NB4 (cell line): ENCODE measurements around the gene CNOT6L.

Source experiments
- DNase-seq: peaks from one replicate; pipeline ENCODE4 v3.0.0; 2010; ENCODE audit warnings: low read depth
- H3K4me3 ChIP-seq: one replicate; pipeline ENCODE4 v1.5.1; 2011; ENCODE audit warnings: mild to moderate bottlenecking, low read depth, low read length, moderate library complexity
- MYC ChIP-seq: IDR thresholded peaks from 2 replicates; pipeline ENCODE4 v1.6.1; 2011; ENCODE audit warnings: low read depth, low read length
- POLR2A ChIP-seq: IDR thresholded peaks from 2 replicates; pipeline ENCODE4 v1.6.1; 2011; ENCODE audit warnings: mild to moderate bottlenecking; ENCODE audit not compliant: insufficient read length; ENCODE audit errors: extremely low read depth
- TF ChIP-seq, protein P1 (sequence below): IDR thresholded peaks from one replicate; pipeline ENCODE4 v1.5.1; 2012; ENCODE audit warnings: low read depth, low read length
- TF ChIP-seq, protein P2 (sequence below): IDR thresholded peaks from 2 replicates; pipeline ENCODE4 v1.6.1; 2011; ENCODE audit warnings: low read depth, low read length

The CNOT6L gene

DNA sequence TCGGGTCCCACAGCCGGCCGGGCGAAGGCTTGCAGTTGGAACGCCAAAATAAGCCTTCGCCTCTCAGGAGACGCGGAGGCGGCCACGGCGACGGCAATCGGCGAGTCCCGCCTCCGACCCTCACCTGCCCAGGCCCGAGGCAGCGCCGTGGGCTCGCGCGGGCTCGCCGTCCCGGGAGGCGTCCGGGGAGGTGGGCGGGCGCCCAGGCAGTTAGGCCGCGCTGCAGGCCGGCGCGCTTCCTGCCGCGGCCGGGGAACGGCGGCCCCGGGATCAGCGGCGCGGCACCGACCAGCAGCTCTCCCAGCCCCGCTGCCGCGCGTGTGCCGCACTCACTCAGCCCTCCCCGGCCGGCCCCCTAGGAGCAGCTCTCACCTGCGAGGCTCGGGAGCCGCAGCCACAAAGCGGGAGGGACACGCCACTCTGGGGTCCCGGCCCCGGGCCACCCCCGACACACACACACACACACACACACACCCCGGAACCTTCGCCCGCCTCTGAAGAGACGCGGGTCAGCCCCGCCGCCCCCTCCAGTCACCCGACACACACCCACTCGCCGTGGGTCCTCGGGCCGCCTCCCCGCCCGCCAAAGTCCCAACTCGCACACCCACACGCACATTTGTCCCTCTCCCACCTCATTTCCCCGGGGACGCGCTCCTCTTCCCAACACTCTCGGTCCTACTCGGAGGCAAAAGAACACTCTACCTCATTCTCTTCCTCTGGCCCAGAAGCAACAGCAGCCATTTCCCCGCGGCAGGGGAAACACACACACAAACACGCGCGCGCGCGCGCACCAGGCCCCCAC is at the start of gene CNOT6L:
CNOT6L (minus strand) TSS at position 767 of the 802 bp plus-strand sequence; CDS start at position 707, 60 bp downstream.
- peak; percentile 77 for DNase-seq
- peak within 1 kb of the TSS; percentile 86 for H3K4me3 ChIP-seq
- TF ChIP-seq MYC = no peak

DNA sequence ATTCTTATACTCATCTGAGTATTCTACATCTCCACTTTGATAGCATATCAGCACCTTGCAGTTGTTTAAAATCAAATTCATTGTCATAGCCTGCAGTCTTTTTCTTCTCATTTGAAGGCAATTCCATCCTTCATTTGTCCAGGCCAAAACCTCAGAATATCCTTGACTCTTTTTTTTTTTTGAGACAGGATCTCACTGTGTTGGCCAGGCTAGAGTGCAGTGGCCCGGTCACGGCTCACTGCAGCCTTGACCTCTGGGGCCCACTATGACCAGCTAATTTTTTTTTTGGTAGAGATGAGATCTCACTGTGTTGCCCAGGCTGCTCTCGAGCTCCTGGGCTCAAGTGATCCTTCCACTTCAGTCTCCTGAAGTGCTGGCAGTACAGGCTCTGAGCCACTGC is 46.1 kb upstream of the CNOT6L start:
- DNase-seq = no peak
- H3K4me3 ChIP-seq = no peak overlapping the region
- TF ChIP-seq POLR2A (no peak), MYC (no peak)
- TF ChIP-seq, protein P1, sequence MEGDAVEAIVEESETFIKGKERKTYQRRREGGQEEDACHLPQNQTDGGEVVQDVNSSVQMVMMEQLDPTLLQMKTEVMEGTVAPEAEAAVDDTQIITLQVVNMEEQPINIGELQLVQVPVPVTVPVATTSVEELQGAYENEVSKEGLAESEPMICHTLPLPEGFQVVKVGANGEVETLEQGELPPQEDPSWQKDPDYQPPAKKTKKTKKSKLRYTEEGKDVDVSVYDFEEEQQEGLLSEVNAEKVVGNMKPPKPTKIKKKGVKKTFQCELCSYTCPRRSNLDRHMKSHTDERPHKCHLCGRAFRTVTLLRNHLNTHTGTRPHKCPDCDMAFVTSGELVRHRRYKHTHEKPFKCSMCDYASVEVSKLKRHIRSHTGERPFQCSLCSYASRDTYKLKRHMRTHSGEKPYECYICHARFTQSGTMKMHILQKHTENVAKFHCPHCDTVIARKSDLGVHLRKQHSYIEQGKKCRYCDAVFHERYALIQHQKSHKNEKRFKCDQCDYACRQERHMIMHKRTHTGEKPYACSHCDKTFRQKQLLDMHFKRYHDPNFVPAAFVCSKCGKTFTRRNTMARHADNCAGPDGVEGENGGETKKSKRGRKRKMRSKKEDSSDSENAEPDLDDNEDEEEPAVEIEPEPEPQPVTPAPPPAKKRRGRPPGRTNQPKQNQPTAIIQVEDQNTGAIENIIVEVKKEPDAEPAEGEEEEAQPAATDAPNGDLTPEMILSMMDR = no peak
- TF ChIP-seq, protein P2, sequence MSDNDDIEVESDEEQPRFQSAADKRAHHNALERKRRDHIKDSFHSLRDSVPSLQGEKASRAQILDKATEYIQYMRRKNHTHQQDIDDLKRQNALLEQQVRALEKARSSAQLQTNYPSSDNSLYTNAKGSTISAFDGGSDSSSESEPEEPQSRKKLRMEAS = no peak

DNA sequence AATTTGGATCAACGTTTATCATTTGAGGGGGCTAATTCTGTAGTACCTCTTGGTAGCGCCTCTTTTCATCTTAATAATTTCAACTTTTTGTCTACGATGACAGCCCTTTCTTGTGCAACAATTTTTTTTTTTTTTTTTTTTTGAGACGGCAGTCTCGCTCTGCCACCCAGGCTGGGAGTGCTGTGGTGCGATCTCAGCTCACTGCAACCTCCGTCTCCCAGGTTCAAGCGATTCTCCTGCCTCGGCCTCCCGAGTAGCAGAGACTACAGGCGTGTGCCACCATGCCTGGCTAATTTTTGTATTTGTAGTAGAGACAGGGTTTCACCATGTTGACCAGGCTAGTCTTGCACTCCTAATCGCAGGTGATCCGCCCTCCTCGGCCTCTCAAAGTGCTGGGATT is 44.2 kb upstream of the CNOT6L start:
- peak; percentile 29 for DNase-seq
- peak overlapping the region; percentile 94 for H3K4me3 ChIP-seq

DNA sequence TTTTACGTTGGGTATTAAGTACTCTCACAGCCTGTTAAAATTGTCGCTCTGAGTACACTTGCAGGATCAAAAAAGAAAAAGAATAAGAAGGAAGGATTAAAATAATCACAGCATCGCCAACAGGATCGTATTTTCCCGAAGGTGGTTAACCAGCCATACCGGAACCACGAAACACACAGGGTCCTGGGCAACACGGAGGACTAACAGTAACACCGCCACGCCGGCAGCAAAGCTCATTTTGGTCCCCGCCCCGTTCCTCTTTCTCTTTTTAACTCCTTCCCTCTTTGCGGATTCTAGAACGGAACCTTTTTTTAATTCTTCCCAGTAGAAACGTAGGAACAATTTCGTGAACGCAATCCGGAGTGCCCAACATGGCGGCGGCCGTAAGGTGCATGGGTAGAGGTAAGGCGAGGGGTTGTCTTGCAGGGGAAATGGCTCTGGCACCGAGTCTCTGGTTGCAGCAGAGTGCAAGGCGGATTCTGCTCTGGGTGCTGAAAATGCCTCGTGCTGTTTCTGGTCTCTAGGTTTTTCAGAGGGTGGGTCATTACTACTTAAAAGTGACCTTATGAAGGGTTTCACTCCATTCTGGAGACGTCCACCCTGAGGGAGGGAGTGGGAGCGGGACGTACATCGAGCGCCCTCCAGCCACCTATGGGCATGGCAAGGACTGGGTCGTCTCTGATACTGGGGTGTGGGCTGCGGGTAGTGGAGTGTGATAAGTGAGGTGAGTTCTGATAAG is 43.5 kb upstream of the CNOT6L start, which contains the start of gene MRPL1:
MRPL1 (plus strand) TSS at position 353 of the 739 bp plus-strand sequence; CDS start at position 372, 19 bp downstream.
- TF ChIP-seq, protein P2 = peak; percentile 78
- TF ChIP-seq POLR2A (peak; percentile 71), MYC (peak; percentile 87)
- TF ChIP-seq, protein P1 = no peak
- H3K4me3 ChIP-seq = peak within 1 kb of the TSS; percentile 94
- DNase-seq = peak; percentile 96

DNA sequence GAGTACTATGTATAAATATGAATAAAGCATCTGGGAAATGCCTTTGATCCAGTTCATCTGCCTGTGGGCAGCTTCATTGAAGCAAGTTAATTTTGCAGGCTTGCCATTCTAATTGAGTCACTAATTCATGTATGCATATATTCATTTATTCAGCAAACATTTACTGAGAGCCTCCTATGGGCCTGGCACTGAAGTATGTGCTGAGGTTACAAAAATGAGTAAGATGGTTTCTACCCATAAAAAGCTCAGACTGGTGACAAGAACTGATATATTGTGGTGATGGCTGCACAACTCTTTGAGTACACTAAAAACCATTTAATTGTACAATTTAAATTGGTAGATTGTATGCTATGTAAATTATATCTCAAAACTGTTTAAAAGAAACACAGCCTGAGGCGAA is 42.3 kb upstream of the CNOT6L start:
- DNase-seq = no peak
- TF ChIP-seq POLR2A = no peak
- TF ChIP-seq MYC = no peak
- TF ChIP-seq, protein P2 = no peak
- TF ChIP-seq, protein P1 = no peak
- H3K4me3 ChIP-seq = peak overlapping the region; percentile 94

DNA sequence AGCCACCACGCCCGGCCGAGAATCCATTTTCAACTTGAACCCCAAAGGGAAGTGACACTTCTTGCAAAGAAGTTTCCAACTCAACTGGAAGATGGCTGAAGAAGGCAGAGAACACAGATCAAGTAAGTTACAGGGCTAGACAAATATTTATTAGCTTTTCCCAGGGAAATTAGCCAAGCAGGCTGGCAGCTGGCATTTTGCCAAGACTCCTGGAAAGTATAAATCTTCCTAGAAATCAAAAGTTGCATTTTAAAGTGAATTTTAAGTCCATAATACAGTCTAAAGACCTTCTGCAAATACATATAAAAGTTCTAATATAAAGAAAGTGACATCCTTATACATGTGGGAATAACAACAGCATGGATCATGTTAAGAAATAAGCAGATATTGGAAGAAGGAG is 40.1 kb upstream of the CNOT6L start:
- TF ChIP-seq, protein P2 = no peak
- TF ChIP-seq POLR2A (no peak), MYC (no peak)
- TF ChIP-seq, protein P1 = no peak
- H3K4me3 ChIP-seq = no peak overlapping the region
- DNase-seq = no peak
